K562 (cell line): ENCODE results near the gene ABHD16A. TPM values are rescaled to one million over a fixed set of nuclear protein-coding genes. Genes with fewer than 3 reads are reported as not detected.

Experiments
- ARHGAP35 ChIP-seq: fragments of 450-650 bp; IDR thresholded peaks from 2 replicates; pipeline ENCODE4 v1.6.1; 2018; ENCODE audit not compliant: partially characterized antibody
- HDAC6 ChIP-seq: IDR thresholded peaks from 2 replicates; pipeline ENCODE4 v1.6.1; 2012; ENCODE audit warnings: low read depth, mild to moderate bottlenecking, control low read depth, inconsistent platforms, low read length, moderate library complexity
- MAFG ChIP-seq: fragments of 450-650 bp; conservative IDR thresholded peaks from 2 replicates; pipeline ENCODE4 v1.6.1; 2016; ENCODE audit warnings: missing genetic modification characterization, missing compliant biosample characterization
- MTA2 ChIP-seq: fragments of 450-650 bp; IDR thresholded peaks from 2 replicates; pipeline ENCODE4 v1.6.1; 2016; ENCODE audit warnings: low read depth
- NR4A1 ChIP-seq, 2 experiments: fragments of 250-450 bp in 1 of 2; fragments of 450-650 bp in 1 of 2; sonication (Bioruptor Pico) in 1 of 2; IDR thresholded peaks; 2 replicates each; pipeline versions ENCODE4 v1.4.0 to v1.6.1; 2016 to 2020; ENCODE audit warnings: mild to moderate bottlenecking in 2 of 2, missing compliant biosample characterization in 1 of 2, missing genetic modification characterization in 1 of 2, moderate library complexity in 1 of 2
- RUNX1 ChIP-seq: sonication (generic); IDR thresholded peaks from 2 replicates; pipeline ENCODE4 v1.6.1; 2016; ENCODE audit warnings: antibody characterized with exemption, low read depth
- SRSF3 ChIP-seq: fragments of 200-400 bp; formaldehyde crosslinking; IDR thresholded peaks from 2 replicates; pipeline ENCODE4 v1.6.1; 2016; ENCODE audit warnings: mild to moderate bottlenecking, low read length, moderate library complexity; ENCODE audit not compliant: insufficient read depth
- YY1 ChIP-seq, 3 experiments: IDR thresholded peaks; 2 replicates each; pipeline ENCODE4 v1.6.1; 2011; ENCODE audit warnings: low read length in 2 of 3, mild to moderate bottlenecking in 2 of 3, moderate library complexity in 2 of 3, borderline replicate concordance in 1 of 3, control low read depth in 1 of 3, low read depth in 1 of 3; ENCODE audit not compliant: insufficient read depth in 3 of 3, insufficient replicate concordance in 2 of 3, control insufficient read depth in 1 of 3, insufficient read length in 1 of 3; ENCODE audit errors: extremely low read depth in 1 of 3
- ZNF263 ChIP-seq: sonication (generic); formaldehyde crosslinking; IDR thresholded peaks from 2 replicates; pipeline ENCODE4 v1.8.0; 2022; ENCODE audit warnings: mild to moderate bottlenecking, missing genetic modification reagents, borderline replicate concordance
- ZNF589 ChIP-seq: fragments of 200-800 bp; sonication (Bioruptor generic); IDR thresholded peaks from 2 replicates; pipeline ENCODE4 v1.6.1; 2016; ENCODE audit warnings: low read depth, missing genetic modification characterization, missing compliant biosample characterization
- ZNF785 ChIP-seq: fragments of 250-450 bp; sonication (Bioruptor Pico); IDR thresholded peaks from 2 replicates; pipeline ENCODE4 v1.4.0; 2020; ENCODE audit warnings: mild to moderate bottlenecking
- polyA plus RNA-seq, 8 experiments: library from polyadenylated mRNA; depleted of rRNA in 4 of 8; stranded (reverse) in 5 of 8; unstranded in 3 of 8; fragments of >200 nt; fragmentation: Nextera tagmentation in 2 of 8; fragmentation: Illumina TruSeq in 1 of 8; extraction: Ambion mirVana in 2 of 8; extraction: Trizol in 1 of 8; gene quantifications; 2 replicates each; pipeline versions ENCODE4 v1.2.1 to v1.2.3, GENCODE V29; 2011 to 2014; ENCODE audit warnings: inconsistent platforms in 1 of 8, missing spikeins in 1 of 8
- total RNA-seq, 7 experiments: library from RNA; depleted of rRNA in 6 of 7; stranded (reverse); fragments of >200 nt in 6 of 7; fragmentation: Illumina TruSeq in 2 of 7; extraction: Trizol in 2 of 7; gene quantifications; 2 replicates each; pipeline versions ENCODE4 v1.2.1 to v1.2.3, GENCODE V29; 2011 to 2021; ENCODE audit warnings: low replicate concordance in 1 of 7
- TF ChIP-seq, protein P1 (sequence below): fragments of 450-650 bp; IDR thresholded peaks from 2 replicates; pipeline ENCODE4 v1.6.1; 2016; ENCODE audit warnings: mild to moderate bottlenecking, moderate library complexity
- TF ChIP-seq, protein P2 (sequence below): fragments of 450-650 bp; formaldehyde crosslinking; IDR thresholded peaks from 2 replicates; pipeline ENCODE4 v1.4.0; 2020; ENCODE audit warnings: mild to moderate bottlenecking, moderate library complexity

Gene ABHD16A
- total and polyA plus RNA-seq, 9 of the 15 experiments (the other 6 are each of a cell fraction or from before 2014, with no cell fraction given) = 25.8 to 120 (median 81.6) TPM

DNA sequence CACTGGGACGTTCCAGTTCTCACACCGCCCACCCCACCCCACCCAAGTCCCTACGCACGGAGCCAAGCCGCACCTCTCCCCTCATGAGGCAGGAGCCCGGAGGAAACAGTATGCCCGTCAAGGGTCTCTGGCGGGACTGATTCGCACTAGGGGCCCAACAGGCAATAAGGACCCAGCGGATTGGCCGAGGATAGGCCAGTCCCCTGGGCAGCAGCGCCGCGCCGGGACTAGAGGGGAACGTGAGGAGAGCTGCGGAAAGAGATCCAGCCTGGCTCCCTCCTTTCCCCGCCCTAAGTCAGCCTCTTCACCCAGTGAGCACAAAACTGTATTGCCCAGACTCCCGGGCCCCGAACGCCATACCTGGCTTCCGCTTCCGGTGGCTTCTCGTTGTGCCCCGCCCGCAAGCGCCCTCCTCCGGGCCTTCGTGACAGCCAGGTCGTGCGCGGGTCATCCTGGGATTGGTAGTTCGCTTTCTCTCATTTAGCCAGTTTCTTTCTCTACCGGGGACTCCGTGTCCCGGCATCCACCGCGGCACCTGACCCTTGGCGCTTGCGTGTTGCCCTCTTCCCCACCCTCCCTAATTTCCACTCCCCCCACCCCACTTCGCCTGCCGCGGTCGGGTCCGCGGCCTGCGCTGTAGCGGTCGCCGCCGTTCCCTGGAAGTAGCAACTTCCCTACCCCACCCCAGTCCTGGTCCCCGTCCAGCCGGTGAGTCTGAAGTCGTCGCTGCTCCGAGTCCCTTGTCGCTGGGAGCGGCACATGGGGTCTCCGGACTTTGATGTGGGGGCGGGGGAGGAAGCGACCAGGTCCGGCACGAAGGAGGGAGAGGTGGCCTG is 37.4 kb downstream of the ABHD16A start, which contains the start of gene CSNK2B (continued):
- TF ChIP-seq, protein P1, sequence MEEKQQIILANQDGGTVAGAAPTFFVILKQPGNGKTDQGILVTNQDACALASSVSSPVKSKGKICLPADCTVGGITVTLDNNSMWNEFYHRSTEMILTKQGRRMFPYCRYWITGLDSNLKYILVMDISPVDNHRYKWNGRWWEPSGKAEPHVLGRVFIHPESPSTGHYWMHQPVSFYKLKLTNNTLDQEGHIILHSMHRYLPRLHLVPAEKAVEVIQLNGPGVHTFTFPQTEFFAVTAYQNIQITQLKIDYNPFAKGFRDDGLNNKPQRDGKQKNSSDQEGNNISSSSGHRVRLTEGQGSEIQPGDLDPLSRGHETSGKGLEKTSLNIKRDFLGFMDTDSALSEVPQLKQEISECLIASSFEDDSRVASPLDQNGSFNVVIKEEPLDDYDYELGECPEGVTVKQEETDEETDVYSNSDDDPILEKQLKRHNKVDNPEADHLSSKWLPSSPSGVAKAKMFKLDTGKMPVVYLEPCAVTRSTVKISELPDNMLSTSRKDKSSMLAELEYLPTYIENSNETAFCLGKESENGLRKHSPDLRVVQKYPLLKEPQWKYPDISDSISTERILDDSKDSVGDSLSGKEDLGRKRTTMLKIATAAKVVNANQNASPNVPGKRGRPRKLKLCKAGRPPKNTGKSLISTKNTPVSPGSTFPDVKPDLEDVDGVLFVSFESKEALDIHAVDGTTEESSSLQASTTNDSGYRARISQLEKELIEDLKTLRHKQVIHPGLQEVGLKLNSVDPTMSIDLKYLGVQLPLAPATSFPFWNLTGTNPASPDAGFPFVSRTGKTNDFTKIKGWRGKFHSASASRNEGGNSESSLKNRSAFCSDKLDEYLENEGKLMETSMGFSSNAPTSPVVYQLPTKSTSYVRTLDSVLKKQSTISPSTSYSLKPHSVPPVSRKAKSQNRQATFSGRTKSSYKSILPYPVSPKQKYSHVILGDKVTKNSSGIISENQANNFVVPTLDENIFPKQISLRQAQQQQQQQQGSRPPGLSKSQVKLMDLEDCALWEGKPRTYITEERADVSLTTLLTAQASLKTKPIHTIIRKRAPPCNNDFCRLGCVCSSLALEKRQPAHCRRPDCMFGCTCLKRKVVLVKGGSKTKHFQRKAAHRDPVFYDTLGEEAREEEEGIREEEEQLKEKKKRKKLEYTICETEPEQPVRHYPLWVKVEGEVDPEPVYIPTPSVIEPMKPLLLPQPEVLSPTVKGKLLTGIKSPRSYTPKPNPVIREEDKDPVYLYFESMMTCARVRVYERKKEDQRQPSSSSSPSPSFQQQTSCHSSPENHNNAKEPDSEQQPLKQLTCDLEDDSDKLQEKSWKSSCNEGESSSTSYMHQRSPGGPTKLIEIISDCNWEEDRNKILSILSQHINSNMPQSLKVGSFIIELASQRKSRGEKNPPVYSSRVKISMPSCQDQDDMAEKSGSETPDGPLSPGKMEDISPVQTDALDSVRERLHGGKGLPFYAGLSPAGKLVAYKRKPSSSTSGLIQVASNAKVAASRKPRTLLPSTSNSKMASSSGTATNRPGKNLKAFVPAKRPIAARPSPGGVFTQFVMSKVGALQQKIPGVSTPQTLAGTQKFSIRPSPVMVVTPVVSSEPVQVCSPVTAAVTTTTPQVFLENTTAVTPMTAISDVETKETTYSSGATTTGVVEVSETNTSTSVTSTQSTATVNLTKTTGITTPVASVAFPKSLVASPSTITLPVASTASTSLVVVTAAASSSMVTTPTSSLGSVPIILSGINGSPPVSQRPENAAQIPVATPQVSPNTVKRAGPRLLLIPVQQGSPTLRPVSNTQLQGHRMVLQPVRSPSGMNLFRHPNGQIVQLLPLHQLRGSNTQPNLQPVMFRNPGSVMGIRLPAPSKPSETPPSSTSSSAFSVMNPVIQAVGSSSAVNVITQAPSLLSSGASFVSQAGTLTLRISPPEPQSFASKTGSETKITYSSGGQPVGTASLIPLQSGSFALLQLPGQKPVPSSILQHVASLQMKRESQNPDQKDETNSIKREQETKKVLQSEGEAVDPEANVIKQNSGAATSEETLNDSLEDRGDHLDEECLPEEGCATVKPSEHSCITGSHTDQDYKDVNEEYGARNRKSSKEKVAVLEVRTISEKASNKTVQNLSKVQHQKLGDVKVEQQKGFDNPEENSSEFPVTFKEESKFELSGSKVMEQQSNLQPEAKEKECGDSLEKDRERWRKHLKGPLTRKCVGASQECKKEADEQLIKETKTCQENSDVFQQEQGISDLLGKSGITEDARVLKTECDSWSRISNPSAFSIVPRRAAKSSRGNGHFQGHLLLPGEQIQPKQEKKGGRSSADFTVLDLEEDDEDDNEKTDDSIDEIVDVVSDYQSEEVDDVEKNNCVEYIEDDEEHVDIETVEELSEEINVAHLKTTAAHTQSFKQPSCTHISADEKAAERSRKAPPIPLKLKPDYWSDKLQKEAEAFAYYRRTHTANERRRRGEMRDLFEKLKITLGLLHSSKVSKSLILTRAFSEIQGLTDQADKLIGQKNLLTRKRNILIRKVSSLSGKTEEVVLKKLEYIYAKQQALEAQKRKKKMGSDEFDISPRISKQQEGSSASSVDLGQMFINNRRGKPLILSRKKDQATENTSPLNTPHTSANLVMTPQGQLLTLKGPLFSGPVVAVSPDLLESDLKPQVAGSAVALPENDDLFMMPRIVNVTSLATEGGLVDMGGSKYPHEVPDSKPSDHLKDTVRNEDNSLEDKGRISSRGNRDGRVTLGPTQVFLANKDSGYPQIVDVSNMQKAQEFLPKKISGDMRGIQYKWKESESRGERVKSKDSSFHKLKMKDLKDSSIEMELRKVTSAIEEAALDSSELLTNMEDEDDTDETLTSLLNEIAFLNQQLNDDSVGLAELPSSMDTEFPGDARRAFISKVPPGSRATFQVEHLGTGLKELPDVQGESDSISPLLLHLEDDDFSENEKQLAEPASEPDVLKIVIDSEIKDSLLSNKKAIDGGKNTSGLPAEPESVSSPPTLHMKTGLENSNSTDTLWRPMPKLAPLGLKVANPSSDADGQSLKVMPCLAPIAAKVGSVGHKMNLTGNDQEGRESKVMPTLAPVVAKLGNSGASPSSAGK = no peak
- TF ChIP-seq MAFG (tag) (no peak), ZNF589 (no peak), NR4A1 (CRISPR knock-in tag; IDR thresholded peaks at IDR 0.05) (peak; percentile 55; the same call in 1 of the 2 replicates), NR4A1 (tag; IDR thresholded peaks at IDR 0.05) (no peak), RUNX1 (no peak; the same call in 1 of the 2 replicates), ZNF785 (CRISPR knock-in tag) (0 out of 2 replicates have a peak, but pooled peaks have one; percentile 17), ZNF263 (CRISPR knock-in tag) (peak; percentile 57), MTA2 (peak; percentile 79; the same call in 1 of the 2 replicates), HDAC6 (no peak), SRSF3 (no peak), YY1 (IDR thresholded peaks at IDR 0.05; ENCODE audit: borderline replicate concordance in 1 of 3, control insufficient read depth in 1 of 3, extremely low read depth in 1 of 3, insufficient read depth in 3 of 3, insufficient read length in 1 of 3, insufficient replicate concordance in 2 of 3, low read depth in 1 of 3, low read length in 2 of 3) (peak; percentile 24 to 89 (median 86)), ARHGAP35 (no peak)
- TF ChIP-seq, protein P2, sequence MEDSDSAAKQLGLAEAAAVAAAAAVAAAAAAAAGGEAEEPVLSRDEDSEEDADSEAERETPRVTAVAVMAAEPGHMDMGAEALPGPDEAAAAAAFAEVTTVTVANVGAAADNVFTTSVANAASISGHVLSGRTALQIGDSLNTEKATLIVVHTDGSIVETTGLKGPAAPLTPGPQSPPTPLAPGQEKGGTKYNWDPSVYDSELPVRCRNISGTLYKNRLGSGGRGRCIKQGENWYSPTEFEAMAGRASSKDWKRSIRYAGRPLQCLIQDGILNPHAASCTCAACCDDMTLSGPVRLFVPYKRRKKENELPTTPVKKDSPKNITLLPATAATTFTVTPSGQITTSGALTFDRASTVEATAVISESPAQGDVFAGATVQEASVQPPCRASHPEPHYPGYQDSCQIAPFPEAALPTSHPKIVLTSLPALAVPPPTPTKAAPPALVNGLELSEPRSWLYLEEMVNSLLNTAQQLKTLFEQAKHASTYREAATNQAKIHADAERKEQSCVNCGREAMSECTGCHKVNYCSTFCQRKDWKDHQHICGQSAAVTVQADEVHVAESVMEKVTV (CRISPR knock-in tag) = 0 out of 2 replicates have a peak, but pooled peaks have one; percentile 40
